ENCODE data around the gene SLC35F6. TPM values are rescaled to one million over a fixed set of nuclear protein-coding genes. Genes with fewer than 3 reads are reported as not detected.

Gene SLC35F6
- total RNA-seq: 33.0 TPM

- peak; percentile 82 for DNase-seq (ENCODE audit: low spot score)
These were observed at the start of gene SLC35F6 for GRCh38 chr2:26764078-26764887. Gene SLC35F6, plus strand, starts transcription at chr2:26764284. Its CDS starts 66 bp downstream, at chr2:26764350.

- DNase-seq (ENCODE audit: low spot score): no peak
These were observed 48.4 kb upstream of the SLC35F6 start for GRCh38 chr2:26715528-26716270.

DNA sequence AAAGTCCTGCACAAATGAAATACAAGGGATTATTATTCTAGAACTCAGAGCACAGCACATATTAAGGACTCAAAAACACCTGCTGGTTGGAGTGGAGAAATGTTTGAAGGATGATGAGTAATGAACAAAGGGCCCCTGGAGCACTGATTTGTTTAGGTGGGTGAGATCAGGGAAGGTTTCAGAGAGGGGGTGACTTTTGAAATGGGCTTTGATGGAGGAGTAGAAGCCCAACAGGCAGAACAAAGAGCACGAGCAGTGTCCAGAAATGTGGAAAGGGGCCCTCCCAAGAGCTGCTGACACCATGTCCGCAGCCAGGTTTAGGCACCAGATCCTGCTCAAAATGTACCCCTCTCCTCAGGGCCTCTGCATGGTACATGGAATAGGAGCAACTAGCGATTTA, 47.7 kb upstream of the SLC35F6 start:
- no peak for DNase-seq (ENCODE audit: low spot score)

GRCh38 chr2:26716769-26717168, 47.3 kb upstream of the SLC35F6 start:
- no peak for DNase-seq (ENCODE audit: low spot score)

DNA sequence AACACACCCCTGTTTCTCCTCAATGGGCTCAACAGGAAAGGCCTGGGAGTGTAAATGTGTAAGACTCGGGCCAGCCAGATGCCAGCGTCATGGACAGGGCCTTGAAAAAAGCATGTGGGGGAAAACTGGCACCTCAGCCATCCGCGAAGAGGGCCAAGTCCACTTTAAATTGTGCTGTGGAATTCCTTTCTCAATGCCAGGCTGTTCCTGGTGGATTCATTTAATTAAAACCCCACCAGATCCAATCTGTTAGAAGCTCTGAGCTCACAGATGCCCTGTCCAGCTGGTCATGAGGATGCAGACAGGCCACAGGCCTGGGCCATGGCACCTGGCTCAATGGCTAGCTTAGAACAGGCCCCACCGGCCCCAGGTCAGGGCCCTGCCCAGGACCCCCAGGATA, 46.7 kb upstream of the SLC35F6 start:
- DNase-seq (ENCODE audit: low spot score): no peak

GRCh38 chr2:26718949-26719686, 45.0 kb upstream of the SLC35F6 start:
- no peak for DNase-seq (ENCODE audit: low spot score)

DNA sequence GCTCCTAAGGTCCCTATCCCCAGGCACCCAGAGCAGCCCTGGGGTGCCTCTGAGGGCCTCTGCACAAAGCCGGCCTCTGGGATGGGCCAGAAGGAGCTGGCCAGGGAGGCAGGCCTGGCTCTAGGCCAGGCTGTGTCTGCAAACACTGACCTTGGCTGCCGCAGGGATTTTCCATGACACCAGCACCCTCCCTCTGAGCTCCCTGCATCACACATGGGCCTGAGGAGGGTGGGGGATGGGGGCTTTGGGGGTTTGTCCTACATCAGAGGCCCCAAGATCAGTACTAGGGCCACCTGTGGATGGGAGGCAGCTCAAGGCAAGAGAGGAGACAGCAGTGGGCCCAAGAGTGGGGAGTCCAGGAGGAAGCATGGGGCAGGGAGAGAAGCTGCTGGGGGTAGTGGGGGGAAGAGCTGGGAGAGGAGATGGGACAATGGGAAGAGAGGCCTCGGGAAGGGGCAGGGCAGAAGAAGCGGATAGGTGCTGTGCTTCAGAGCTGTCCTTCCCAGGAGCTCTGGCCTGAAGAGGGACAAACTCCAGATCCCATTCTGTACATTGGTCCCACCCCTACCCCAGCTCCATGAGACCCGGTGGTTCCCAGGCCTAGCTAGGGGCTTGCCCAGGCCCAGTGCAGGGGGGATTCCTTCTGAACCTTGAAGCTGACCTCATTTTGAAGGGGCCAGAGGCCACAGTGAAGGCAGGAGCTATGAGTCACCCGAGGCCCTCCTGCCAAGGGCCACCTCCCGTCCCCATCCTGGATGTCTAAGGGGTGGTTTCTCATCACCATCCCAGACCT, 43.6 kb upstream of the SLC35F6 start:
- peak; percentile 81 for DNase-seq (ENCODE audit: low spot score)

- peak; percentile 62 for DNase-seq (ENCODE audit: low spot score)
These were observed 42.7 kb upstream of the SLC35F6 start for GRCh38 chr2:26721115-26722032.

GRCh38 chr2:26722328-26722727, 41.8 kb upstream of the SLC35F6 start:
- DNase-seq (ENCODE audit: low spot score): no peak

GRCh38 chr2:26722911-26723310, 41.2 kb upstream of the SLC35F6 start:
- DNase-seq (ENCODE audit: low spot score): no peak

GRCh38 chr2:26723475-26723874, 40.6 kb upstream of the SLC35F6 start:
- no peak for DNase-seq (ENCODE audit: low spot score)

GRCh38 chr2:26723991-26724750, 39.9 kb upstream of the SLC35F6 start:
- no peak for DNase-seq (ENCODE audit: low spot score)

DNA sequence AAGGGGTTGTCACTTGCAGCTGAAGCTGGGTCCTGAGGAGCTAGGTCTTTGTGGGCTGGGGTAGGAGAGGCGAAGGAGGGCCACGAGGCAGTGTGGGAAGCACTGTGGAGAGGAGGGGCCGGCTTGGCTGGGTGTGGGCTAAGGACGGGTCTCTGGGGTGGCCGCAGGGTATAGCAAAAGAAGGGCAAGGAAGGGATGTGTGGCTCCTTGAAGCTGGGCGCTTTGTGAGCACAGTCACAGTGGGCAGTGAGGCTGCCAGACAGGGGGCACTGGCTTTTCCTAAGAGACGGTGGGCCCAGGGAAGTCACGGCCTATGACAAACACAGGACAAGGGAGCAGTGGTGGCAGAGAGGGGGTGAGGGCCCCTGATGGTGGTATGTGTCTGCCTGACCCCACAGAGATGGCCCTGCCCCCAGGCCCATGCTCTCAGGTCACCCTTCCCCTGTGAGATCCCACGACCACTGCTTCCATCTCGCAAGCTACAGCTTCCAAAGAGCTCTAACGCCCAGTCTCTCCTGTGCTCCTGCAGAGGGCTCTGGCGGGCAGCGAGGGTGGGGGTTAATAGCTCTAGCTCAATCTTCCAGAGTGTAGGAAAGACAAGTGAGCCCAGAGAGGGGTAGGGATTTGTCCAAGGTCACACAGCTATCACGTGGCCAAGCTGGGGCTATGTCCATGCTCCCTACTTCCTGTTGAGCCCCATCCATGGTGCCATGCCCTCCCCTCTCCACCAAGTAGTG, 39.1 kb upstream of the SLC35F6 start:
- no peak for DNase-seq (ENCODE audit: low spot score)

- no peak for DNase-seq (ENCODE audit: low spot score)
These were observed 38.6 kb upstream of the SLC35F6 start for GRCh38 chr2:26725521-26725820.

DNA sequence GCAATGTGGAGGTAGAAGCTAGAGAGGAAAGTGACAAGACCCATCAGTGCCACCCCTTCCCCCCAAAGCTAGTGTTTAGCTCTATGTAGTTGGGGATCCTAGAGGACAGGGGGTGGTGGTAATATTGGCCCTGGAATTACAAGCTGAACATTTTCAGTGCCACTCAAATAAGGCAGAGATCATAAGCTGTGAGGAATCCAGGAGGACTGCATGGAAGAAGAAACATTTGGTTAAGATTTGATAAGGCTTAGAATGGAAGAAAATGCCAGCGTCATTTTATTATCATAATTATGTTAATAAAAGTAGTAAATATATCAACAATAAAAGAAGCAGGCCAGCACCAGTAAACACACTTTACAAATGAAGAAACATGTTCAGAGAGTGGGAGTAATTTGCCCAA, 37.9 kb upstream of the SLC35F6 start:
- DNase-seq (ENCODE audit: low spot score): no peak

- no peak for DNase-seq (ENCODE audit: low spot score)
These were observed 36.2 kb upstream of the SLC35F6 start for GRCh38 chr2:26727641-26728561.

GRCh38 chr2:26729311-26729710, 34.8 kb upstream of the SLC35F6 start:
- no peak for DNase-seq (ENCODE audit: low spot score)

Data from mucosa of gallbladder (tissue), 1 donor.